ENCODE results near the gene DTX1.

DTX1 gene

DNA sequence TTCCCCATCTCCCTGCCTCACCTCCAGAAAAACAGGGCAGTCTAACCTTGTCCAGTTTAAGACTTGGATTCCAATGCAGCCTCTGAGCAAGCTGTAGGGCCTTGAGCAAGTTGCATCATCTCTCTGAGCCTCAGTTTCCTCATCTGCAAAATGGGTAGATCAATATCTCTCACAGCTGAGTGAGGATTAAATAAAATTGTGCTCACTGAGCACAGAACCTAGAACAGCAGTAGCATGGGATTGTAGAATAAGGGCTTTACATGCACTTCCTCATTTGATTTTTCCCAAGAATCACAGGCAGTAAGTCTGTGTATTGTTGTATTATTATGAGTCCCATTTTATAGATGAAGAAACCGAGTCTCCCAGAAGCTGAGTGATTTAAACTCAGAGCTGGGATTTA is 2.0 kb downstream of the DTX1 start:
- DNase-seq (ENCODE audit: low read depth), result no peak
- no peak overlapping the region for H3K4me3 ChIP-seq (ENCODE audit: low read depth, low read length)
- in situ Hi-C loops (cut with HindIII; ENCODE audit: low sequenced_read_pairs), result loop anchor here (25.0 kb wide), 1 partner anchor 104 kb away; no protein-coding TSS in a partner anchor
- TF ChIP-seq, protein P1, sequence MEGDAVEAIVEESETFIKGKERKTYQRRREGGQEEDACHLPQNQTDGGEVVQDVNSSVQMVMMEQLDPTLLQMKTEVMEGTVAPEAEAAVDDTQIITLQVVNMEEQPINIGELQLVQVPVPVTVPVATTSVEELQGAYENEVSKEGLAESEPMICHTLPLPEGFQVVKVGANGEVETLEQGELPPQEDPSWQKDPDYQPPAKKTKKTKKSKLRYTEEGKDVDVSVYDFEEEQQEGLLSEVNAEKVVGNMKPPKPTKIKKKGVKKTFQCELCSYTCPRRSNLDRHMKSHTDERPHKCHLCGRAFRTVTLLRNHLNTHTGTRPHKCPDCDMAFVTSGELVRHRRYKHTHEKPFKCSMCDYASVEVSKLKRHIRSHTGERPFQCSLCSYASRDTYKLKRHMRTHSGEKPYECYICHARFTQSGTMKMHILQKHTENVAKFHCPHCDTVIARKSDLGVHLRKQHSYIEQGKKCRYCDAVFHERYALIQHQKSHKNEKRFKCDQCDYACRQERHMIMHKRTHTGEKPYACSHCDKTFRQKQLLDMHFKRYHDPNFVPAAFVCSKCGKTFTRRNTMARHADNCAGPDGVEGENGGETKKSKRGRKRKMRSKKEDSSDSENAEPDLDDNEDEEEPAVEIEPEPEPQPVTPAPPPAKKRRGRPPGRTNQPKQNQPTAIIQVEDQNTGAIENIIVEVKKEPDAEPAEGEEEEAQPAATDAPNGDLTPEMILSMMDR (IDR thresholded peaks at IDR 0.05; ENCODE audit: low read depth, low read length, missing control alignments), result no peak

DNA sequence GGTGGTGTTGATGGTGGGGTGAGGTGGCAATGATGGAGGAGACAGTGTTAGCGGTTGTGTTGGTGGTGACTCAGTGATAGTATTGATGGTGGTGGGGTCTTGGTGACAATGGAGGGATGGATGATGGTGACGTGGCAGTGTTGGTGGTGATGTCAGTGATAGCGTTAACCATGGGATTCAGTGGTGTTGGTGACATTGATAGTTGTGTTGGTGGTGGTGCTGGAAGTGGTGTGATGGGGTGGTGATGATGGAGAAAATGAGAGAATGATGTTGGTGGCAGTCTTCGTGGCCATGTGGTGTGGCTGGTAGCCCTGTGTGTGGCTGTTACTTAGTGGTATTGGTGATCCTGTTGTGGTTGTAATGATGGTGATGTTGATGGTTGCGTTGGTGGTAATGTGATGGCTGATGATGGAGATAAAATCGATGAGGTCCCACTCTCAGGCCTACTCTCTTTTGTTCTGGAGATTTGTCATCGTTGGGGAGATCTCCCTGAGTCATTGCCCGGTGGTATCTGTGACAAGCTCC is 2.6 kb downstream of the DTX1 start:
- TF ChIP-seq, protein P1 (IDR thresholded peaks at IDR 0.05; ENCODE audit: low read depth, low read length, missing control alignments), result no peak
- DNase-seq (ENCODE audit: low read depth), result no peak
- H3K4me3 ChIP-seq (ENCODE audit: low read depth, low read length), result no peak overlapping the region
- in situ Hi-C loops (cut with HindIII; ENCODE audit: low sequenced_read_pairs), result loop anchor here (25.0 kb wide), 1 partner anchor 103 kb away; no protein-coding TSS in a partner anchor

DNA sequence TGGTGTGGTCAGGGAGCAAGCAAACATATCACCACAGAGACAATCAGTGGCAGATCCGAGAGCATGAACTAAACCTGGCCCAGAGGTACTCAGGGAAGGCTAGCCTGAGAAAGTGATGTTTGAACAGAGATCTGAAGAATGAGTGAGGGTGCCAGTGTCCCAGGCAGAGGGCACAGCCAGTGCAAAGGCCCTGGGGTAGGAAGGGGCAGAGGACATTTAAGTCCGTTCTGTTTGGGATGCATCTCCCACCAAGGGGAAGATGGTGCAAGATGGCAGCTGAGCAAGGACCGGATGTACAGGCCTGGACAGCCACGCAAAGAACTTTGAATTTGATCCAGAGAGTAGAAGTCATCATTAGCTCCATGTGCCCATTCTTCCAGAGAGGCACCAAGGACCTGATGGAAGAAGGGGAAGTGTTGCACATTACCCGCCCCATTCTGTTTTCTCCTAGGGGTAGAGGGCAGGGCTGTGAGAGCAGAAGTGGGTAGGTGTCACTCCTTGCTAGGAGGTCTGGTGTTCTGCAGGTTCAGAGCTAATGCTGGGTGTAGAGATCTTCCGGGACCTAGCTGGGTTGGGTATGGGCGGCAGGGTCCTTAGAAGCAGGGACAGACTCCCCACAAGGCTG is 3.9 kb downstream of the DTX1 start:
- TF ChIP-seq, protein P1 (IDR thresholded peaks at IDR 0.05; ENCODE audit: low read depth, low read length, missing control alignments), result no peak
- DNase-seq (ENCODE audit: low read depth), result no peak
- no peak overlapping the region for H3K4me3 ChIP-seq (ENCODE audit: low read depth, low read length)
- in situ Hi-C loops (cut with HindIII; ENCODE audit: low sequenced_read_pairs), result loop anchor here (25.0 kb wide), 1 partner anchor 102 kb away; no protein-coding TSS in a partner anchor

DNA sequence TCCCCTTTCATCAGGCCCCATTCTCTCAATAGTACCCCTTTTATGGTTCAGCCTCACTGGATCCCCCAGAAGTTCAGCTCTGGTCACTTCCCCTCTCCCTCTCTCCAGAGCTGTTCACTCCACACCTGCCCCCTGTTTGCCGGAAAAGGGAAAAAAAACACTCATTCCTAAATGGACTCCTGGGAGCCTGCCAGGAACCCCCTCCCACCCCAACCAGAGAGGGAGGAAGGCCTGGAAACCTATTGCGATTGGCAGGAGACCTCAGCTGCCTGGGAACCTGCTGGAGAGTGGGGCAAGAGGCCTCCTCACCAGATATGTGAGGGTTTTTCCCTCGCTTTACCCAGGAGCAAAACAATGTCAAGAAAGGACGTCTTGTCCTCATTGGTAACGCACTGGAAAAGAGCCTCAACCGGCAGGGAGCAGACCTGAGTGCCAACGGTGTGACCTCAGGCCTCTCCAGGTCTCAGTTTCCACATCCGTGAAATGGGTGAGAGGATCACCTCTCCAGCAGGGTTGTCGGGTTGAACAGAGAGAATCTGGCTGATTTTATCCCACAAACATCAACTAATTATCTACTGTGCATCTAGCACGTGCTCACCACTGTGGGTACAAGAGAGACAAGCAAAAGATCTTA is 4.6 kb downstream of the DTX1 start:
- TF ChIP-seq, protein P1 (IDR thresholded peaks at IDR 0.05; ENCODE audit: low read depth, low read length, missing control alignments), result no peak
- H3K4me3 ChIP-seq (ENCODE audit: low read depth, low read length), result no peak overlapping the region
- in situ Hi-C loops (cut with HindIII; ENCODE audit: low sequenced_read_pairs), result loop anchor here (25.0 kb wide), 1 partner anchor 101 kb away; no protein-coding TSS in a partner anchor
- DNase-seq (ENCODE audit: low read depth), result no peak

DNA sequence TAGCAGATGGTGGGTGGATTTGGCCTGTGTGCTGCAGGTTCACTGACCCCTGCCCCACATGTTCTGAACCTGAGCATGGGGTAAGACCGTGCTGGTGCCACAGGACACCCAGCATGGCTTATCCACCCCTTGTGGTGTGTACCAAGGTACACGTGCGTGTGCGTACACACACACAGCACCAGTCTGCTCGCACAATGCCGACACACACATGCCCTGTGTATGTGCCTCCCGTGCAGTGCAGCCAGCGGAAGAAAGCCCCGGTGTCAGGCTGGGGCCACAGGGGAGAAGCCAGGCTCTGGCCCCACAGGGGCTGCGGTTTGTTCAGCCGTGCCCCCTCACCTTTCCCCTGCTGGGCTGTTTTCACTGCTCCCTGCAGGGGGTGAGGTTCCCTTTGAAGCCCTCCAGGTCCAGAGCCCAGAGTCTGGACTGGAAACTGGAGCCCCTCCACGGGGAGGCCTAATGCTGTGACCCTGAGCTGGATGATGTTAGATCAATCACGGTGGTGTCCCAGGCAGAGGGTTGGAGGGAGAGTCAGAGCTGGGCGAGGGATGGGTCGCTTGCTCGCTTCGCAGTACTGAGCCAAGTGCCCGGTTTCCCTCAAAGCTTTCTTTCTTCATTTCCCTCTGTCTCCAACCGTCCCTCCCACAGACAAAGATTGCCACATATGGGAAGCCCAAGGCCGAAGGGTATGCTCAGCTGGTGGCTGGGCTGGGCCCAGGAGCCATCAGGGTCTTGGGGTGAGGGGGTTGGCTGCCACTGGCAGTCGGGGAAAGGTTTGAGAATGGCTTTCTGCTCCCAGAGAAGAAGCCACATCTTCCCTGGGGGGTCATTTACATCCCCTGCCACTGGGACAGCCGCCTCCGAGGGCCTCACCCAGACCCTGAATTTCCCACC is 6.2 kb downstream of the DTX1 start:
- DNase-seq (ENCODE audit: low read depth), result no peak
- TF ChIP-seq, protein P1 (IDR thresholded peaks at IDR 0.05; ENCODE audit: low read depth, low read length, missing control alignments), result no peak
- in situ Hi-C loops (cut with HindIII; ENCODE audit: low sequenced_read_pairs), result loop anchor here (25.0 kb wide), 1 partner anchor 100 kb away; no protein-coding TSS in a partner anchor
- no peak overlapping the region for H3K4me3 ChIP-seq (ENCODE audit: low read depth, low read length)

Data from astrocyte of the cerebellum (primary cell).